PC-3 (cell line): ENCODE results near the gene SPRED2. TPM values are rescaled to one million over a fixed set of nuclear protein-coding genes. Genes with fewer than 3 reads are reported as not detected.

Experiments
- ATAC-seq: fragments of 200-7000 bp; cut with Tn5 transposase; 2 replicates; pipeline ENCODE4 v1.9.1; 2020; ENCODE audit warnings: mild to moderate bottlenecking, moderate library complexity
- BruUV-seq: library from RNA; stranded (reverse); fragments of 400-500 nt; replicated peaks from 2 replicates; lab custom pipeline; 2021; lab: Mats Ljungman, UMichigan
- CTCF ChIA-PET: fragments of 300-600 bp; sonication (Branson Sonifier 250); formaldehyde crosslinking; loops from one replicate; lab custom pipeline; 2022; ENCODE audit warnings: antibody characterized with exemption; lab: Charles Lee
- POLR2A ChIA-PET: fragments of 300-600 bp; sonication (Branson Sonifier 250); formaldehyde crosslinking; loops from one replicate; lab custom pipeline; 2022; ENCODE audit warnings: antibody characterized with exemption; ENCODE audit not compliant: unreplicated experiment; lab: Charles Lee
- DNase-seq: peaks from one replicate; pipeline ENCODE4 v3.0.0-alpha.2; 2015
- H2AFZ ChIP-seq: fragments of 300-600 bp; sonication (generic); 2 replicates; pipeline ENCODE4 v1.6.0; 2016; ENCODE audit warnings: antibody characterized with exemption, low read length
- H3F3A ChIP-seq: fragments of 300-600 bp; sonication (generic); one replicate; pipeline ENCODE4 v1.6.0; 2017; ENCODE audit warnings: antibody characterized with exemption, low read length, control low read depth, mild to moderate bottlenecking; ENCODE audit not compliant: unreplicated experiment
- H3K27ac ChIP-seq: fragments of 300-600 bp; sonication (generic); 2 replicates; pipeline ENCODE4 v1.5.1; 2016; ENCODE audit warnings: mild to moderate bottlenecking, low read length
- H3K27me3 ChIP-seq: fragments of 300-600 bp; sonication (generic); 2 replicates; pipeline ENCODE4 v1.6.1; 2016; ENCODE audit warnings: low read length, mixed read lengths
- H3K36me3 ChIP-seq: fragments of 300-600 bp; sonication (generic); 2 replicates; pipeline ENCODE4 v1.6.1; 2016; ENCODE audit warnings: low read depth, mixed run types, low read length, mixed read lengths
- H3K4me1 ChIP-seq: fragments of 300-600 bp; sonication (generic); 2 replicates; pipeline ENCODE4 v1.5.1; 2016; ENCODE audit warnings: low read length; ENCODE audit not compliant: insufficient read depth
- H3K4me2 ChIP-seq: fragments of 300-600 bp; sonication (generic); 2 replicates; pipeline ENCODE4 v1.6.0; 2016; ENCODE audit warnings: low read length
- H3K4me3 ChIP-seq: fragments of 300-600 bp; sonication (generic); 2 replicates; pipeline ENCODE4 v1.5.1; 2016; ENCODE audit warnings: mild to moderate bottlenecking, low read length, mixed read lengths
- H3K79me2 ChIP-seq: fragments of 300-600 bp; sonication (generic); 2 replicates; pipeline ENCODE4 v1.6.1; 2017; ENCODE audit warnings: low read length, mixed read lengths
- H3K9ac ChIP-seq: fragments of 300-600 bp; sonication (generic); 2 replicates; pipeline ENCODE4 v1.6.0; 2016; ENCODE audit warnings: mild to moderate bottlenecking, low read length
- H3K9me2 ChIP-seq: fragments of 300-600 bp; sonication (generic); replicated peaks from 2 replicates; pipeline ENCODE4 v1.6.1; 2016; ENCODE audit warnings: mixed run types, low read length, mixed read lengths
- H3K9me3 ChIP-seq: fragments of 300-600 bp; sonication (generic); 2 replicates; pipeline ENCODE4 v1.6.1; 2016; ENCODE audit warnings: low read length, mixed read lengths
- H4K20me1 ChIP-seq: fragments of 300-600 bp; sonication (generic); 2 replicates; pipeline ENCODE4 v1.6.1; 2016; ENCODE audit warnings: low read length, mixed read lengths
- EZH2 ChIP-seq: fragments of 300-600 bp; sonication (generic); IDR thresholded peaks from one replicate; pipeline ENCODE4 v1.6.1; 2017; ENCODE audit warnings: antibody characterized with exemption, mild to moderate bottlenecking, low read length; ENCODE audit not compliant: unreplicated experiment
- EZH2phosphoT487 ChIP-seq: fragments of 300-600 bp; sonication (generic); IDR thresholded peaks from 2 replicates; pipeline ENCODE4 v1.6.1; 2018; ENCODE audit warnings: mild to moderate bottlenecking, antibody characterized with exemption, low read length, borderline replicate concordance
- intact Hi-C: fragments of 100-400 bp; cut with micrococcal nuclease; formaldehyde crosslinking; loops from 2 replicates; pipeline ENCODE4 v1.9.0; 2023
- total RNA-seq: library from RNA; depleted of rRNA; stranded (reverse); fragments of >200 nt; gene quantifications from 2 replicates; pipeline ENCODE4 v1.2.3, GENCODE V29; 2014
- TF ChIP-seq, protein P1 (sequence below): fragments of 300-600 bp; sonication (generic); conservative IDR thresholded peaks from 2 replicates; pipeline ENCODE4 v1.5.1; 2017; ENCODE audit warnings: antibody characterized with exemption, low read depth, mild to moderate bottlenecking, low read length

SPRED2 gene
- total RNA-seq, 1 experiment from 2014 or later = 16.2 TPM

DNA sequence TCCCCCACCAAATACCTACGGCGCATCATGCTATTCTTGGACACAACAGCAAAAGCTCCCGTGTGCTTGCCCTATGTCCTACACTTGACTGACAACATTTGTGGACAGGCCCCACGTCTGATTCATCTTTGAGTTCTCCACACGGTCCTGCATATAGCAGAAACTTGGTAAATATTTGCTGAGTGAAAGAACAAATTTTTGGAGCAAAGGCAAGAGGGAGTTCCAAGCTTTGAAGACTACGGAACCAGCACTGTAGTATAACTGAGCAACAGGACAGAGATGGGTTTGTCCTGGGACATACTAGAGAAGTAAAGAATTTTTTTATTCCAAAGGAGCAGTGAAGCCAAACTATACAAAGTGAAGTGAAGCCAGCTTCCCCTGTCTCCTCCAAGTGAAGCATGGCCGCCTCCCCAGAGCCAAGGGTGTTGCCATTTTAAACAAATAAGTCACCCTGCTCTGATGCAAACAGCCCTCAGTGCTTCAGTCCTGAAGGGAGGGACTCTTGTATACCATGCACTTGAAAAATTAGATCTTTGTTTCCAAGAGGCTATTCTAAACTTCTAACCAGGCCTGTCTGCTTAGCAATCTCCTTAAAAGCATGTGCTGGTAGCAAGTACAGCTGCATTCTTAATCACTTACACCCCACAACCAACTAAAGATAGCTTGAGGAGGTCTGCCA lies 35.9 kb downstream of the SPRED2 start:
- intact Hi-C loops = loop anchor here (1.0 to 2.0 kb wide), 3 partner anchors 14 to 34 kb away; no protein-coding TSS in a partner anchor
- H3K27me3 ChIP-seq = no peaks in the 10 kb centered on the region
- no peak overlapping the region for H2AFZ ChIP-seq
- POLR2A ChIA-PET = interaction anchor here (0.5 to 0.7 kb wide), 3 partner anchors 14 to 86 kb away, joined by 4 to 5 read pairs (median 4); no protein-coding TSS in a partner anchor
- TSS peak; percentile 90 for BruUV-seq
- peak; percentile 84 for ATAC-seq
- peak overlapping the region; percentile 94 for H3K27ac ChIP-seq
- H3K4me2 ChIP-seq = peak overlapping the region; percentile 82
- H3K9me2 ChIP-seq = no peaks in the 10 kb centered on the region
- H3K36me3 ChIP-seq = no peaks in the 10 kb centered on the region
- peak overlapping the region; percentile 58 for H3K4me3 ChIP-seq
- H3K9me3 ChIP-seq = no peaks in the 10 kb centered on the region
- H3K9ac ChIP-seq = peak overlapping the region; percentile 65
- peaks cover 39% of the 10 kb centered on the region for H3K4me1 ChIP-seq
- CTCF ChIA-PET = interaction anchor here (0.9 kb wide), 2 partner anchors 16 to 34 kb away, joined by 3 to 12 read pairs; no protein-coding TSS in a partner anchor
- H4K20me1 ChIP-seq = 0 out of 2 replicates have a peak, but pooled peaks cover 8% of the 10 kb centered on the region
- TF ChIP-seq EZH2phosphoT487 (no peak), EZH2 (no peak)
- TF ChIP-seq, protein P1, sequence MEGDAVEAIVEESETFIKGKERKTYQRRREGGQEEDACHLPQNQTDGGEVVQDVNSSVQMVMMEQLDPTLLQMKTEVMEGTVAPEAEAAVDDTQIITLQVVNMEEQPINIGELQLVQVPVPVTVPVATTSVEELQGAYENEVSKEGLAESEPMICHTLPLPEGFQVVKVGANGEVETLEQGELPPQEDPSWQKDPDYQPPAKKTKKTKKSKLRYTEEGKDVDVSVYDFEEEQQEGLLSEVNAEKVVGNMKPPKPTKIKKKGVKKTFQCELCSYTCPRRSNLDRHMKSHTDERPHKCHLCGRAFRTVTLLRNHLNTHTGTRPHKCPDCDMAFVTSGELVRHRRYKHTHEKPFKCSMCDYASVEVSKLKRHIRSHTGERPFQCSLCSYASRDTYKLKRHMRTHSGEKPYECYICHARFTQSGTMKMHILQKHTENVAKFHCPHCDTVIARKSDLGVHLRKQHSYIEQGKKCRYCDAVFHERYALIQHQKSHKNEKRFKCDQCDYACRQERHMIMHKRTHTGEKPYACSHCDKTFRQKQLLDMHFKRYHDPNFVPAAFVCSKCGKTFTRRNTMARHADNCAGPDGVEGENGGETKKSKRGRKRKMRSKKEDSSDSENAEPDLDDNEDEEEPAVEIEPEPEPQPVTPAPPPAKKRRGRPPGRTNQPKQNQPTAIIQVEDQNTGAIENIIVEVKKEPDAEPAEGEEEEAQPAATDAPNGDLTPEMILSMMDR = no peak
- no peaks in the 10 kb centered on the region for H3F3A ChIP-seq
- peak; percentile 84 for DNase-seq
- peaks cover 96% of the 10 kb centered on the region for H3K79me2 ChIP-seq

DNA sequence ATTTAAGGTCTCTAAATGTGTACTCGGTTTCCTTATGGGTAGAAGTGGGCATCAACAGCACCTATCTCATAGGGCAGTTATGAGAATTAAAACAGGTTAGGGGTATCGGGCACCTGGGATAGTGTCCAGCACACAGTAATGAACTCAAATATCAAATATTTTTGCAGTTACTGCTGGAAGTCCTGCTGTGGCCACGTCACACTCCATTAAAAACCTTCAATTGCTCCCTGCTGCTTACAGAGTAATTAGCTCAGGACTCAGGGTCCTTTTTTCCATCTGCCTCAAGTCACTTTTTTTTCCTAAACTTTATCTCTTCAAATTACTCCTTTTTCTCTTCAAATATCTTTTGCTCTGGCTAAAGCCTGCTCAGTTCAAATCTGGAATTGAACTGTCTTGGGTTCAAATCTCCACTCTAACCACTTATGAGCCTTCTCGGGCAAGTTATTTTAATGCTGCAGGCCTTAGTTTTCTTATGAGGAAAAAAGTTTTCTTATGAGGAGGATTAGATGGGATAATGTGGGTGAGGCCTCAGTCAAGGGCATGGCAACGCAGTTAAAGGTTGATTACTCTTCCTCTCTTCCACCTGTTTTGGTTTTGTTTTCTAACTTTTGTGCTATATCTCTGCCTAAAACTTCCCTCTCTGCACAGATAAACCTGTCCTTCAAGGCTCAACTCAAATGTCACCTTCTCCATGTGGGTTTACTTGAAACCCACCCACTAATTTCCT lies 36.6 kb downstream of the SPRED2 start:
- H3K4me3 ChIP-seq = peak overlapping the region; percentile 58
- no peak for ATAC-seq
- no peak for DNase-seq
- peaks cover 39% of the 10 kb centered on the region for H3K4me1 ChIP-seq
- H3K79me2 ChIP-seq = peaks cover 97% of the 10 kb centered on the region
- no TSS peak for BruUV-seq
- no peaks in the 10 kb centered on the region for H3K27me3 ChIP-seq
- peak overlapping the region; percentile 65 for H3K9ac ChIP-seq
- POLR2A ChIA-PET = interaction anchor here (0.6 to 0.7 kb wide), 2 partner anchors 13 to 15 kb away, joined by 4 to 5 read pairs; no protein-coding TSS in a partner anchor
- H4K20me1 ChIP-seq = 0 out of 2 replicates have a peak, but pooled peaks cover 8% of the 10 kb centered on the region
- no peaks in the 10 kb centered on the region for H3F3A ChIP-seq
- intact Hi-C loops = loop anchor here (1.0 to 2.0 kb wide), 3 partner anchors 13 to 35 kb away; no protein-coding TSS in a partner anchor
- no peaks in the 10 kb centered on the region for H3K9me2 ChIP-seq
- no peak for TF ChIP-seq EZH2phosphoT487
- no peaks in the 10 kb centered on the region for H3K36me3 ChIP-seq
- no peak overlapping the region for H2AFZ ChIP-seq
- H3K9me3 ChIP-seq = no peaks in the 10 kb centered on the region
- H3K4me2 ChIP-seq = peak overlapping the region; percentile 82
- CTCF ChIA-PET = interaction anchor here (0.9 kb wide), 1 partner anchor 15 kb away, joined by 3 read pairs; no protein-coding TSS in a partner anchor
- H3K27ac ChIP-seq = peak overlapping the region; percentile 94

DNA sequence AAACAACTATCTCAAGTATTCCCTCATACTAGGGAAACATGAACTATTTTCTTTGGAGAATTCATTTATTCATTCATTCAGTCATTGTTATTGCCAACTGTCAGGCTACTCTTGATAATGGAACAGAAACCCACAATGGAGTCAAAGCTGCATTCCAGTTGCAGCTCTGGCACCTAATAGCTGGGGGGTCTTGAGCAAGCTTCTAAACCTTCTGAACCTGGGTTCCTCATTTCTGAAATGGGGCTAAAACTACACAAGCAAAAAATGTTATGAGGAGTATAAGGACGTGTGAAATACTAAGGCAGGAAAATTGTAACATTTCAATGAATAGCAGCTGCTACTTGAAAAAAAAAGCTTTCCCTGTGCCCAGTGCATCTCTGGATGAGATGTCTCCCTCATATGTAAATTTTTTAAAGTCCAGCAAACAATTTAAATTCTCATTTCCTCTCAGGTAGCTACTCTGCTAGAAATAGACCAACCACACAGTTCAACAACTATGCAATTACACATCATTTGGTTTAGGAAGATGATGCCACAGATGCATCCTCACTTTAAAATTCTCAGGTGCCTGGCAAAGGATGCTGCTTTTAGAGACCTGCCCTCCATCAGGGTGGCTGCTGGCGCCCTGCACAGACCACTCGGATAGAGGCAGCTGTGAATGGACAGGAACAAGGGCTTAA lies 38.5 kb downstream of the SPRED2 start:
- H3K27me3 ChIP-seq = no peaks in the 10 kb centered on the region
- BruUV-seq = no TSS peak

More for the DNA sequence above, 38.5 kb downstream of the SPRED2 start:
- TF ChIP-seq, protein P1 = no peak
- no peak for TF ChIP-seq EZH2phosphoT487
- TF ChIP-seq EZH2 = no peak
- H3K4me3 ChIP-seq = no peak overlapping the region
- no peaks in the 10 kb centered on the region for H3K36me3 ChIP-seq
- H3K4me1 ChIP-seq = peaks cover 47% of the 10 kb centered on the region
- no peaks in the 10 kb centered on the region for H3F3A ChIP-seq
- no peak overlapping the region for H3K9ac ChIP-seq
- H3K79me2 ChIP-seq = peaks cover 97% of the 10 kb centered on the region
- ChIA-PET POLR2A (interaction anchor here (0.6 kb wide), 1 partner anchor 24 kb away, joined by 4 read pairs; no protein-coding TSS in a partner anchor), CTCF (no interaction called here)
- H3K4me2 ChIP-seq = no peak overlapping the region
- no peak for DNase-seq
- no peaks in the 10 kb centered on the region for H3K9me2 ChIP-seq
- intact Hi-C loops = no loop called here
- H2AFZ ChIP-seq = no peak overlapping the region
- H4K20me1 ChIP-seq = 0 out of 2 replicates have a peak, but pooled peaks cover 12% of the 10 kb centered on the region
- ATAC-seq = no peak
- no peaks in the 10 kb centered on the region for H3K9me3 ChIP-seq
- no peak overlapping the region for H3K27ac ChIP-seq
